Caco-2 (cell line): ENCODE results near the gene DBP. TPM values are rescaled to one million over a fixed set of nuclear protein-coding genes. Genes with fewer than 3 reads are reported as not detected.

Experiments used
- BruUV-seq: library from RNA; stranded (reverse); fragments of 400-500 nt; replicated peaks from 2 replicates; lab custom pipeline; 2021; lab: Mats Ljungman, UMichigan
- CTCF ChIA-PET: fragments of 300-600 bp; sonication (Branson Sonifier 250); formaldehyde crosslinking; loops from one replicate; lab custom pipeline; 2022; ENCODE audit warnings: antibody characterized with exemption; lab: Charles Lee
- POLR2A ChIA-PET: fragments of 300-600 bp; sonication (Branson Sonifier 250); formaldehyde crosslinking; loops from one replicate; lab custom pipeline; 2022; ENCODE audit warnings: antibody characterized with exemption; lab: Charles Lee
- DNase-seq, 2 experiments: peaks; one replicate each; pipeline versions ENCODE4 v3.0.0 to v3.0.0-alpha.2; 2020 to 2022
- H3K27me3 ChIP-seq: replicated peaks from 2 replicates; pipeline ENCODE4 v1.6.0; 2011; ENCODE audit warnings: low read length; ENCODE audit not compliant: control insufficient read depth, insufficient read depth
- H3K36me3 ChIP-seq: 2 replicates; pipeline ENCODE4 v1.5.1; 2011; ENCODE audit warnings: low read length; ENCODE audit not compliant: control insufficient read depth, insufficient read depth
- H3K4me1 ChIP-seq: fragments of 250-450 bp; sonication (Bioruptor Pico); 2 replicates; pipeline ENCODE4 v1.5.1; 2020; ENCODE audit warnings: mild to moderate bottlenecking
- H3K4me3 ChIP-seq: 2 replicates; pipeline ENCODE4 v1.5.1; 2011; ENCODE audit warnings: low read depth, mild to moderate bottlenecking, control low read depth, low read length
- H3K9me3 ChIP-seq: fragments of 250-450 bp; sonication (Bioruptor Pico); 2 replicates; pipeline ENCODE4 v1.5.1; 2020; ENCODE audit warnings: mild to moderate bottlenecking, moderate library complexity
- H3K27ac Mint-ChIP-seq: one replicate; pipeline ENCODE4 v1.8.0; 2022; ENCODE audit warnings: mixed read lengths; ENCODE audit not compliant: unreplicated experiment
- H3K27me3 Mint-ChIP-seq: one replicate; pipeline ENCODE4 v1.8.0; 2022; ENCODE audit warnings: mixed read lengths; ENCODE audit not compliant: insufficient read depth, unreplicated experiment
- H3K36me3 Mint-ChIP-seq: one replicate; pipeline ENCODE4 v1.8.0; 2022; ENCODE audit warnings: mild to moderate bottlenecking, mixed read lengths; ENCODE audit not compliant: insufficient read depth, unreplicated experiment
- H3K4me1 Mint-ChIP-seq: one replicate; pipeline ENCODE4 v1.8.0; 2022; ENCODE audit warnings: low read depth, mixed read lengths; ENCODE audit not compliant: unreplicated experiment
- H3K4me3 Mint-ChIP-seq: one replicate; pipeline ENCODE4 v1.8.0; 2022; ENCODE audit warnings: mild to moderate bottlenecking, moderate library complexity, mixed read lengths; ENCODE audit not compliant: unreplicated experiment
- H3K9me3 Mint-ChIP-seq: one replicate; pipeline ENCODE4 v1.8.0; 2022; ENCODE audit warnings: mixed read lengths; ENCODE audit not compliant: unreplicated experiment
- CTCF ChIP-seq, 2 experiments: fragments of 200-600 bp in 1 of 2; IDR thresholded peaks; 1 replicate in 1 of 2; 2 replicates in 1 of 2; pipeline versions ENCODE4 v1.5.1 to v1.8.0; 2011 to 2022; ENCODE audit warnings: antibody characterized with exemption in 1 of 2, control low read depth in 1 of 2, inconsistent platforms in 1 of 2, low read depth in 1 of 2, low read length in 1 of 2, mild to moderate bottlenecking in 1 of 2, moderate library complexity in 1 of 2; ENCODE audit not compliant: insufficient read depth in 1 of 2, severe bottlenecking in 1 of 2, unreplicated experiment in 1 of 2
- intact Hi-C: fragments of 100-400 bp; cut with micrococcal nuclease; formaldehyde crosslinking; loops from one replicate; pipeline ENCODE4 v1.10.0; 2022; ENCODE audit not compliant: unreplicated experiment
- total RNA-seq: library from RNA; stranded (reverse); gene quantifications from 2 replicates; pipeline ENCODE4 v1.2.3, GENCODE V29; 2022

The DBP gene
- total RNA-seq, 1 experiment from 2014 or later: 17.4 TPM

- POLR2A ChIA-PET: no interaction called here
- Mint-ChIP-seq H3K27ac (no peak overlapping the region), H3K27me3 (no peaks in the 10 kb centered on the region), H3K4me3 (no peak overlapping the region), H3K4me1 (no peaks in the 10 kb centered on the region), H3K36me3 (no peaks in the 10 kb centered on the region), H3K9me3 (no peaks in the 10 kb centered on the region)
- Histone ChIP-seq H3K27me3 (no peaks in the 10 kb centered on the region), H3K36me3 (no peaks in the 10 kb centered on the region), H3K9me3 (no peaks in the 10 kb centered on the region), H3K4me1 (no peaks in the 10 kb centered on the region), H3K4me3 (no peak overlapping the region)
- no TSS peak for BruUV-seq
- no peak for DNase-seq
- CTCF ChIA-PET: no interaction called here
- no peak for TF ChIP-seq CTCF (IDR thresholded peaks at IDR 0.05; ENCODE audit: insufficient read depth in 1 of 2, low read depth in 1 of 2, low read length in 1 of 2, severe bottlenecking in 1 of 2, unreplicated experiment in 1 of 2)
- intact Hi-C loops: no loop called here
These were observed 41.3 kb downstream of the DBP start for GRCh38 chr19:48595833-48596232.

- Histone ChIP-seq H3K36me3 (no peaks in the 10 kb centered on the region), H3K9me3 (no peaks in the 10 kb centered on the region), H3K27me3 (no peaks in the 10 kb centered on the region), H3K4me1 (no peaks in the 10 kb centered on the region), H3K4me3 (no peak overlapping the region)
- no peak for DNase-seq
- Mint-ChIP-seq H3K4me3 (no peak overlapping the region), H3K36me3 (no peaks in the 10 kb centered on the region), H3K27ac (no peak overlapping the region), H3K27me3 (no peaks in the 10 kb centered on the region), H3K9me3 (no peaks in the 10 kb centered on the region), H3K4me1 (no peaks in the 10 kb centered on the region)
- no peak for TF ChIP-seq CTCF (IDR thresholded peaks at IDR 0.05; ENCODE audit: insufficient read depth in 1 of 2, low read depth in 1 of 2, low read length in 1 of 2, severe bottlenecking in 1 of 2, unreplicated experiment in 1 of 2)
- POLR2A ChIA-PET: no interaction called here
- intact Hi-C loops: no loop called here
- BruUV-seq: no TSS peak
- CTCF ChIA-PET: no interaction called here
These were observed 42.0 kb downstream of the DBP start for GRCh38 chr19:48595171-48595570.

- POLR2A ChIA-PET: no interaction called here
- no peak overlapping the region for H3K4me3 Mint-ChIP-seq
These were observed 46.2 kb downstream of the DBP start for GRCh38 chr19:48591021-48591420.

More at GRCh38 chr19:48591021-48591420, 46.2 kb downstream of the DBP start:
- intact Hi-C loops: no loop called here
- CTCF ChIA-PET: no interaction called here
- no peaks in the 10 kb centered on the region for H3K36me3 ChIP-seq
- H3K9me3 ChIP-seq: no peaks in the 10 kb centered on the region
- TF ChIP-seq CTCF (IDR thresholded peaks at IDR 0.05; ENCODE audit: insufficient read depth in 1 of 2, low read depth in 1 of 2, low read length in 1 of 2, severe bottlenecking in 1 of 2, unreplicated experiment in 1 of 2): peak; percentile 8 to 11
- Mint-ChIP-seq H3K4me1 (peaks cover 7% of the 10 kb centered on the region), H3K27ac (no peak overlapping the region), H3K27me3 (no peaks in the 10 kb centered on the region), H3K9me3 (no peaks in the 10 kb centered on the region), H3K36me3 (peaks cover 6% of the 10 kb centered on the region)
- DNase-seq: no peak
- no peak overlapping the region for H3K4me3 ChIP-seq
- no peaks in the 10 kb centered on the region for H3K27me3 ChIP-seq
- no TSS peak for BruUV-seq
- no peaks in the 10 kb centered on the region; the same call in 1 of the 2 replicates for H3K4me1 ChIP-seq
